NT2/D1 (cell line): ENCODE measurements around the gene CDC25B.

Experiments used
- SUZ12 ChIP-seq: IDR thresholded peaks from 2 replicates; pipeline ENCODE4 v1.6.1; 2011; ENCODE audit not compliant: insufficient read length, insufficient read depth; ENCODE audit errors: extremely low read depth
- YY1 ChIP-seq: IDR thresholded peaks from 2 replicates; pipeline ENCODE4 v1.6.1; 2011; ENCODE audit not compliant: insufficient read length, insufficient read depth
- ZNF274 ChIP-seq: IDR thresholded peaks from 2 replicates; pipeline ENCODE4 v1.6.1; 2011; ENCODE audit warnings: mild to moderate bottlenecking, low read depth, low read length

- TF ChIP-seq ZNF274 (no peak), YY1 (no peak), SUZ12 (no peak)
These were observed 17.9 kb downstream of the CDC25B start for GRCh38 chr20:3813848-3814581.
